Activated T-helper 1 cell treated with anti-CD3 and anti-CD28 coated beads, Interleukin-12 subunit alpha, Interleukin-12 subunit beta, Interleukin-2, Interleukin-4 antibody, amounts not matched to agents 30 ng/mL and 10 ng/mL and 1 ng/mL, durations not matched to agents 14 hours and 24 hours and 36 hours (primary cell): ENCODE results near the gene RTKN2. TPM values are rescaled to one million over a fixed set of nuclear protein-coding genes. Genes with fewer than 3 reads are reported as not detected.

Source experiments
- DNase-seq: peaks from one replicate; pipeline ENCODE4 v3.0.0; 2021; ENCODE audit warnings: low spot score
- H3K27ac Mint-ChIP-seq: one replicate; pipeline ENCODE4 v1.8.0; 2021; ENCODE audit warnings: mild to moderate bottlenecking, mixed read lengths
- H3K27me3 Mint-ChIP-seq: one replicate; pipeline ENCODE4 v1.8.0; 2022; ENCODE audit warnings: mild to moderate bottlenecking, moderate library complexity, mixed read lengths; ENCODE audit not compliant: insufficient read depth
- H3K36me3 Mint-ChIP-seq: one replicate; pipeline ENCODE4 v1.8.0; 2021; ENCODE audit warnings: low read depth, mixed read lengths
- H3K4me1 Mint-ChIP-seq: one replicate; pipeline ENCODE4 v1.8.0; 2021; ENCODE audit warnings: low read depth, mixed read lengths
- H3K4me3 Mint-ChIP-seq: one replicate; pipeline ENCODE4 v1.8.0; 2021; ENCODE audit warnings: mild to moderate bottlenecking, moderate library complexity, mixed read lengths
- H3K9me3 Mint-ChIP-seq: one replicate; pipeline ENCODE4 v1.8.0; 2021; ENCODE audit warnings: mixed read lengths
- intact Hi-C: fragments of 100-400 bp; cut with micrococcal nuclease; formaldehyde crosslinking; loops from one replicate; pipeline ENCODE4 v1.15.1; 2024
- total RNA-seq: library from RNA; stranded (reverse); gene quantifications from 2 replicates; pipeline ENCODE4 v1.2.3, GENCODE V29; 2022

Gene RTKN2
- total RNA-seq, 1 donor from 2014 or later, result 3.0 TPM

DNA sequence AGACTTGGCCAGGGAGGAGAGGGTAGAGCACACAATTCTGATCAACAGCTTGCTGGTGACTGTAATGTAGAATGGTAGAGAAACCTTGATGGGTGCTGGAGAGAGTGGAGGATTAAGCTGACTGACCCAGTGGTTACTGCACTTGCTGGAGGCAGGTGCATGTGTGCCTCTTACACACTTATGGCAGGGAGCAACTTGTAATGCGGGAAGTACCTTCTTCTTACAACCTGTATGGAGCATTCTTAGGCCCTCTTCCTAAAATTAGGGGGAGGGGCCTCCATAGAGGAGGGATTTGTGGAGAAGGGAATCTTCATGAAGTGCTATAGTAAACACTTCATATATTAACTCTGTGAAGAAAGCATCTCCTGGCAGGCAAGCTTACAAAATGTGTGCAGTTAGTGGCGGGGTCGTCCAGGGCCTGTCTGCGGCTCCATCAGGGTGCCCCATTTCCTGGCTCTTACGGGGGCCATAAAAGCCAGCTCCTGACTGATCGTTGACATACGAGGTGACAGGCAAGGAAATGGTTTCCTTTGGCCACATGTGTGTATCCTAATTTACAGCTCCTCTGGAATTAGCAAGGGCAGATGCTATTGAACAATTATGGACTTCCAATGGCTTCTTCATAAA is 113.5 kb downstream of the RTKN2 start:
- Mint-ChIP-seq H3K36me3 (peaks cover 9% of the 10 kb centered on the region), H3K4me1 (no peaks in the 10 kb centered on the region), H3K9me3 (peaks cover 31% of the 10 kb centered on the region), H3K4me3 (no peak overlapping the region), H3K27ac (no peak overlapping the region), H3K27me3 (no peaks in the 10 kb centered on the region)
- intact Hi-C loops, result loop anchor here (5.0 kb wide), 1 partner anchor 33 kb away; no protein-coding TSS in a partner anchor
- no peak for DNase-seq

DNA sequence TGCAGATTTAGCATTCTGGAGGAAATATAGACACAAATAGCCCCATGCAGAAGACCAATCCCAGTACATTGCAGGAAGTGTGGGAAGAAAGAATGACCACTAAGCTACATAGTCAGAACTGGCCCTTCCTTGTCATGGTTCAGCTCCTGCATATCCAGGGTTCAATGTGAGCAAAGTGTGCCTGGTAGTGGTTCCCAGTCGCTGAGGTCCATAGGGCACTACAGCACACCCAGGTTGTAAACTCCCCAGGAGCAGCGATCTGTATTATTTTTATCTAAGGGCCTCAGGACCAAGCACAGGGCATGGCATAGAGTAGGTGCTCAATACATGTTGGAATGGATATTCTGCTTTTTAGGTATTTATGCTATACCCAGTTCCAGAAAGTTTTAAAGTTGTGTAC is 114.4 kb downstream of the RTKN2 start:
- no peak for DNase-seq
- intact Hi-C loops, result no loop called here
- H3K4me1 Mint-ChIP-seq, result no peaks in the 10 kb centered on the region
- H3K27ac Mint-ChIP-seq, result no peak overlapping the region
- peaks cover 31% of the 10 kb centered on the region for H3K9me3 Mint-ChIP-seq
- peaks cover 9% of the 10 kb centered on the region for H3K36me3 Mint-ChIP-seq
- H3K4me3 Mint-ChIP-seq, result no peak overlapping the region
- H3K27me3 Mint-ChIP-seq, result no peaks in the 10 kb centered on the region

- H3K27me3 Mint-ChIP-seq, result no peaks in the 10 kb centered on the region
- intact Hi-C loops, result no loop called here
Observed at GRCh38 chr10:62153191-62153590, 115.5 kb downstream of the RTKN2 start.

DNA sequence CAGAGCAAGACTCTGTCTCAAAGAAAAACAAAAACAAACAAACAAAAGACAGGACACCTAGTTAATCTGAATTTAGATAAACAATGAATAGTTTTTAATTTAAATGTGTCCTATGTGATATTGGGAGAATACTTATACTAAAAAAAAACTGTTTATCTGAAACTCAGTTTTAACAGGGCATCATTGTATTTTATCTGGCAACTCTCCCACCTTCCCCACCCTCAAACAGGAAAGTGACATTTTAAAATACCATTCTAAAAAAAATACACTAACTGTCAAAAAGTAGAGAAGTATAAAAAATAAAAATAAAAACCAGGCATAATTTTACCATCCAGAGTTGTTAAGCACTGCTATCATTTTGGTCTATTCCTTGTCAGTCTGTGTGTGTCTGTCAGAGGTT is 119.0 kb downstream of the RTKN2 start:
- intact Hi-C loops, result no loop called here
- H3K9me3 Mint-ChIP-seq, result peaks cover 22% of the 10 kb centered on the region
- no peak overlapping the region for H3K4me3 Mint-ChIP-seq
- peaks cover 4% of the 10 kb centered on the region for H3K36me3 Mint-ChIP-seq
- DNase-seq, result no peak
- H3K4me1 Mint-ChIP-seq, result peaks cover 4% of the 10 kb centered on the region
- H3K27me3 Mint-ChIP-seq, result no peaks in the 10 kb centered on the region
- no peak overlapping the region for H3K27ac Mint-ChIP-seq

More at GRCh38 chr10:62153191-62153590, 115.5 kb downstream of the RTKN2 start:
- H3K4me1 Mint-ChIP-seq, result no peaks in the 10 kb centered on the region
- peaks cover 31% of the 10 kb centered on the region for H3K9me3 Mint-ChIP-seq
- peaks cover 9% of the 10 kb centered on the region for H3K36me3 Mint-ChIP-seq
- DNase-seq, result no peak
- no peak overlapping the region for H3K4me3 Mint-ChIP-seq
- no peak overlapping the region for H3K27ac Mint-ChIP-seq

DNA sequence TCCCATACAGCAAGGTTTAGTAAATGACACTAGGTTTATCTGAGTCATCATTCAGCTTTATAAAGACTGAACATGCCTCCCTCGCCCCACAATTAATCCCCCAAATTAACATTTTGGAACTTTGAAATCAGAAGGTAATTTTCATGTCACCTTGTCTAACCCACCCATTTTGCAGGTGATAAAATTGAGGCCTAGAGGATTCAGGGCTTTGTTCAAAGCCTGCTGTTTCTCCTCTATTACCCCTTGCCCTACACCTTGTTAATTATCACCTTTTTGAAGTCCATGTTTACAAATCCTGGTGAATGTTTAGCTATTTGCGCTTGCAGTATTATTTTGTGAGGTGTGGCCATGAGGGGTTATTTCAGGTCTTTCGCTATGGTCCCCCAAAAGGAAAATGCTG is 120.5 kb downstream of the RTKN2 start:
- Mint-ChIP-seq H3K36me3 (peaks cover 8% of the 10 kb centered on the region), H3K27ac (no peak overlapping the region), H3K9me3 (peaks cover 24% of the 10 kb centered on the region), H3K27me3 (no peaks in the 10 kb centered on the region), H3K4me1 (peaks cover 4% of the 10 kb centered on the region), H3K4me3 (no peak overlapping the region)
- DNase-seq, result no peak
- intact Hi-C loops, result no loop called here

- DNase-seq, result no peak
- H3K4me3 Mint-ChIP-seq, result no peak overlapping the region
- H3K36me3 Mint-ChIP-seq, result peaks cover 11% of the 10 kb centered on the region
- H3K9me3 Mint-ChIP-seq, result peaks cover 31% of the 10 kb centered on the region
- peaks cover 4% of the 10 kb centered on the region for H3K4me1 Mint-ChIP-seq
- intact Hi-C loops, result no loop called here
- H3K27ac Mint-ChIP-seq, result no peak overlapping the region
- no peaks in the 10 kb centered on the region for H3K27me3 Mint-ChIP-seq
Observed at GRCh38 chr10:62147425-62147824, 121.2 kb downstream of the RTKN2 start.

DNA sequence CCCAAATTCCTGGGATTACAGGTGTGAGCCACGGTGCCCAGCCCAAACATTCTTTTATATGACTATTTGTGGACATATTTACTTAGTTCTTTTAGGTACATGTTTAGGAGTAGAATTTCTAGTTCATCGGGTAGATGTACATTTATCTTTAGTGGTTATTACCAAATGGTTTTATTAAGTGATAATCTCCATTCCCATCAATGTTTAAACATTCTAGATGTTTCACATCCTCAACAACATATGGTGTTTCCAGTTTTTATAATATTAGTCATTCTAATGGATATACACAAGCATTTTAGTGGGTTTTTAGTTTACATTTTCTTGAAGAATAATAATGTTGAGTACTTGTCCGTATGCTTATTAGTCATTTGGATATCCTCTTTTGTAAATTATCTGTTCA is 131.7 kb downstream of the RTKN2 start:
- Mint-ChIP-seq H3K27ac (no peak overlapping the region), H3K4me1 (peaks cover 3% of the 10 kb centered on the region), H3K27me3 (no peaks in the 10 kb centered on the region), H3K9me3 (peaks cover 32% of the 10 kb centered on the region), H3K36me3 (peaks cover 9% of the 10 kb centered on the region), H3K4me3 (no peak overlapping the region)
- intact Hi-C loops, result no loop called here
- no peak for DNase-seq

DNA sequence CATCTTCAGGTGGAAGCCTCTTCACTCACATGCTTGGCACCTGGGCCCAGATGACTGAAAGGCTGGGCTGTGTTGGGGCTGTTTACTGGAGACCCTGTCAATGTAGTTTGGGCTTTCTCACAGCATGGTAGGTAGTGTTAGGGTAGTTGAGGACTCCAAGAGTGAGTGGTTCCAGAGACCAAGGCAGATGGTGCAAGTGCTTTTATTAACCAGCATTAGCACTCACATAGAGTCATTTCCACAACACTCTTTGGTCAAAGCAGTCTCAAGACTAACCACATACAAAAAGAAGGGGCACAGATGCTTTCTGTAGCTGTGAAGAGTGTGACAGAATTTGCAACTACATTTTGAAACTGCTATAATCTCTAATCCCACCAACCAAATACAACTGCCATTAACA is 135.0 kb downstream of the RTKN2 start:
- intact Hi-C loops, result no loop called here
- Mint-ChIP-seq H3K36me3 (peaks cover 13% of the 10 kb centered on the region), H3K9me3 (peaks cover 41% of the 10 kb centered on the region), H3K27ac (no peak overlapping the region), H3K4me3 (no peak overlapping the region), H3K4me1 (peaks cover 6% of the 10 kb centered on the region), H3K27me3 (no peaks in the 10 kb centered on the region)
- DNase-seq, result no peak

Other genes with a start within 250 kb of the RTKN2 start
- not detected in 2 replicates for gene ZNF365, start 105.5 kb upstream of the RTKN2 start, total RNA-seq